Cerebellar nuclear complex (tissue), 1 donor: ENCODE data around the gene SKIC2.
"Not testable (repeated sequence)": the region's sequence is repeated elsewhere in the genome, so short reads cannot be mapped to it uniquely, and the experiment has no call there.

Experiments used
- DNase-seq, 2 experiments: peaks; one replicate each; lab custom pipeline; 2025; lab: John Stamatoyannopoulos, UW

The SKIC2 gene

DNA sequence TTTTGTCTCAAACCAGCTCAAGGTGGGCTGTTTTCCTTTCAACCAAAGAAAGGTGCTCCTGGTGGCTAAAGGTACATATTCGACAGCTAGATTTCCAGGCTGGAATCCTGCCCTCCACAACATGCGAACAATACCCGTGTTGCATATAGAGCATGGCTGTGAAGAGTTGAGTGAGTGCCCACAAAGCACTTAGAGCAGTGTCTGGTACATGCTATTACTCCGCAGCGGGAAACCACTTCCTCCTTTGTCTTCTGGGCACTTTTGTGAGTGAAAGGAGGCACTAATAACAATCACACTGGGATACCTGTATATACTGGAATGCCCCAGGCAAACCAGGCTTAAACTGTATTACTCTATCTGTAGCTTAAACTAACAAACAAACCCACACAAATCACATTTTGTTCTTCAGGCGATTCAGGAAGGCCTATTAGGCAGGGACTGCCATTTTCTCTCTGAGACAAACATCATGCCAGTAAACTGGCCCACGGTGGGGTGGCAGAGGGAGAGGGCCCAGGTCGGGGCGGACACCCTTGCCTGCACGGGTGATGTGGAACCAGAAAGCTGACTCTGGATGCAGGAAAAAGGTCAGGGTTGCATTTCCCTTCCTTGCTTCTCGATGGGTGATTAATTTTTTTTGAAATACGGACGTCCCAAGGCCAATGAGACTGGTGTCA is 46.0 kb downstream of the SKIC2 start:
- DNase-seq, result not testable (repeated sequence)

DNA sequence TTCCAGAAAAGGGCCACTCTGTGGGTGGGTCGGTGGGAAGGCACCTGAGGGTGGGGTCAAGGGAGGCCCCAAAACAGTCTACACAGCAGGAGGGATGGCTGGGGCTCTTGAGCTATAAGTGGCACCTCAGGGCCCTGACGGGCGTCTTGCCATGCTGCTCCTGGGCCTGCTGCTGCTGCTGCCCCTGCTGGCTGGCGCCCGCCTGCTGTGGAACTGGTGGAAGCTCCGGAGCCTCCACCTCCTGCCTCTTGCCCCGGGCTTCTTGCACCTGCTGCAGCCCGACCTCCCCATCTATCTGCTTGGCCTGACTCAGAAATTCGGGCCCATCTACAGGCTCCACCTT is 46.5 kb downstream of the SKIC2 start:
- DNase-seq, result not testable (repeated sequence)

DNA sequence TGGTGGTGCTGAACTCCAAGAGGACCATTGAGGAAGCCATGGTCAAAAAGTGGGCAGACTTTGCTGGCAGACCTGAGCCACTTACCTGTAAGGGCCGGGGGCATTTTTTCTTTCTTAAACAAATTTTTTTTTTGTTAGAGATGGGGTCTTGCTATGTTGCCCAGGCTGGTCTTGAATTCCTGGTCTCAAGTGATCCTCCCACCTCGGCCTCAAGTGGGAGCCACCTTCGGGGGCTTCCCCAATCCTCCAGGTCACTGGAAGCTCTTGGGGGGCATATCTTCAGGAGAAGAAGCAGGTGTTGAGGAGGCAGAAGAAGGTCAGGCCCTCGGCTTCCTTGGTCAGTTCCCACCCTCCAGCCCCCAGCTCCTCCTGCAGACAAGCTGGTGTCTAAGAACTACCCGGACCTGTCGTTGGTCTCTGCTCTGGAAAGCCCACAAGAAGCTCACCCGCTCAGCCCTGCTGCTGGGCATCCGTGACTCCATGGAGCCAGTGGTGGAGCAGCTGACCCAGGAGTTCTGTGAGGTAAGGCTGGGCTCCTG is 47.1 kb downstream of the SKIC2 start:
- DNase-seq, result not testable (repeated sequence)

DNA sequence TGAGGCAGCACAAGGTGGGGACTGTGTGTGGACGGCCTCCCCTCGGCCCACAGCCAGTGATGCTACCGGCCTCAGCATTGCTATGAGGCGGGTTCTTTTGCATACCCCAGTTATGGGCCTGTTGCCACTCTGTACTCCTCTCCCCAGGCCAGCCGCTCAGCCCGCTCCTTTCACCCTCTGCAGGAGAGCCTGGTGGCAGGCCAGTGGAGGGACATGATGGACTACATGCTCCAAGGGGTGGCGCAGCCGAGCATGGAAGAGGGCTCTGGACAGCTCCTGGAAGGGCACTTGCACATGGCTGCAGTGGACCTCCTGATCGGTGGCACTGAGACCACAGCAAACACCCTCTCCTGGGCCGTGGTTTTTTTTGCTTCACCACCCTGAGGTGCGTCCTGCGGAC is 48.1 kb downstream of the SKIC2 start:
- not testable (repeated sequence) for DNase-seq

DNA sequence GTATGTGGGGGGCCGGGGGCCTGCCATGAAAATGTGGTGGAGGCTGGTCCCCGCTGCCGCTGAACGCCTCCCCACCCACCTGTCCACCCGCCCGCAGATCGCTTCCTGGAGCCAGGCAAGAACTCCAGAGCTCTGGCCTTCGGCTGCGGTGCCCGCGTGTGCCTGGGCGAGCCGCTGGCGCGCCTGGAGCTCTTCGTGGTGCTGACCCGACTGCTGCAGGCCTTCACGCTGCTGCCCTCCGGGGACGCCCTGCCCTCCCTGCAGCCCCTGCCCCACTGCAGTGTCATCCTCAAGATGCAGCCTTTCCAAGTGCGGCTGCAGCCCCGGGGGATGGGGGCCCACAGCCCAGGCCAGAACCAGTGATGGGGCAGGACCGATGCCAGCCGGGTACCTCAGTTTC is 49.1 kb downstream of the SKIC2 start:
- DNase-seq, result not testable (repeated sequence)

DNA sequence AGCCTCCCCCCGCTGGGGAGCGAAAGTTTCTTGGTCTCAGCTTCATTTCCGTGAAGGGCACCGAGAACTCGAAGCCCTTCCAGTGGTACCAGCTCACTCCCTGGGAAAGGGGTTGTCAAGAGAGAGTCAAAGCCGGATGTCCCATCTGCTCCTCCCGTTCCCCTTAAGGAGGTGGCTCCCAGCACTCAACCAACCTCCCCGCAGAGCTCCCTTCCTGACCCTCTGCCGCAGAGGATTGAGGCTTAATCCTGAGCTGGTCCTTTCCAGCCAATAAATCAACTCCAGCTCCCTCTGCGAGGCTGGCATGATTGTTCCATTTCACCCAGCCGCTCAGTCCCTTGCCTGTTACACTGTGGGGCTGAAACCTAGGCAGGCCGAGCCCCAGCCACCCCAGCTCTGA is 49.6 kb downstream of the SKIC2 start:
- DNase-seq, result not testable (repeated sequence)

DNA sequence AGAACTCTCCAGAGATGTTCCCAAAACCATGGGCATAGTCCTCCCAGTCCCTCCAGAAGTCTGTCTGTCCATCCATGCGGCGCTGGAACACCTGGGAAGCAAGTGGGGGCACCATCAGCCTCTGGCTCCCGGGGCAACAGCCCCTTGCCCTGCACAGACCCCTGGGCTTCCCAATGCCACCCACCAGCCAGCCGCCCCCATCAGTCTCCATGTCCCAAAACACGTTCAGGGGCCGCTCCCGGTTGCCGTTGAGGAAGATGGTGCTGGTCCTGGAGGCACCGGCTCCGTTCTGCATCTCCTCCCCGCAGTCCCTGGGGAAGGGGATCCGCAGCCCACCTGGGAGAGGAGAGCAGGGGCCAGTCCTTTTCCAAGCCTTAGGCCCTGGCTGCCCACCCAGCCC is 50.6 kb downstream of the SKIC2 start:
- not testable (repeated sequence) for DNase-seq

DNA sequence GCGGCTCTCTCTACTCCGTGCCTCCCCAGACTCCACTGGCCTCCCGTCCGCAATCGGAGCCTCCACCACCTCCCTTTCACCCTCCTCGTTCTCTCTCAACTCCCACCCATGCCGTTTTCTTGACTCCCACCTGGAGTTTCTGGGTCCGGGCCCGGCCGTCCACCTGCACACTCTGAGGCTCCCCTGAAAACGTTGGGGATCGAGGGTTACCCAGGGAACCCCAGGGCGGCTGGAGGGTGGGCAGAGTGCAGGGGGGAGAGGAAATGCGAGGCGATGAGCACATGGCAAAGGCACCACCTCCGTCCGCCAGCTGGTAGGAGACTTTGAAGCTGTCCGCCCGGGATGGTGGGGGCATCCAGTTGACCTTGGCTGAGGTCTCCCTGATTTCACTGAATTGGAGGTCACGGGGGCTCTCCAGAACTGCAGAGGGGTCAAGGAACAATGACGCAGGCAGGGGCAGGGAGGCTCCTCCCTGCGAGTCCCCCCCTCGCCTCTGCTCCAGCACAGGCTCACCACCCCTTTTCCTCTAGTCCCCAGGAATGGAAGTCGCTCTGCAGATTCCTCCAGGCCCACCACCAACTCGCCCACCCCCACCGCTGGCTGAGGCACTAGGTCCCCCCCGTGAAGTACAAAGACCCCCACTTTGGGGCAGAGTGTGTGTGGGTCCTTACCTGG is 52.0 kb downstream of the SKIC2 start:
- not testable (repeated sequence) for DNase-seq

DNA sequence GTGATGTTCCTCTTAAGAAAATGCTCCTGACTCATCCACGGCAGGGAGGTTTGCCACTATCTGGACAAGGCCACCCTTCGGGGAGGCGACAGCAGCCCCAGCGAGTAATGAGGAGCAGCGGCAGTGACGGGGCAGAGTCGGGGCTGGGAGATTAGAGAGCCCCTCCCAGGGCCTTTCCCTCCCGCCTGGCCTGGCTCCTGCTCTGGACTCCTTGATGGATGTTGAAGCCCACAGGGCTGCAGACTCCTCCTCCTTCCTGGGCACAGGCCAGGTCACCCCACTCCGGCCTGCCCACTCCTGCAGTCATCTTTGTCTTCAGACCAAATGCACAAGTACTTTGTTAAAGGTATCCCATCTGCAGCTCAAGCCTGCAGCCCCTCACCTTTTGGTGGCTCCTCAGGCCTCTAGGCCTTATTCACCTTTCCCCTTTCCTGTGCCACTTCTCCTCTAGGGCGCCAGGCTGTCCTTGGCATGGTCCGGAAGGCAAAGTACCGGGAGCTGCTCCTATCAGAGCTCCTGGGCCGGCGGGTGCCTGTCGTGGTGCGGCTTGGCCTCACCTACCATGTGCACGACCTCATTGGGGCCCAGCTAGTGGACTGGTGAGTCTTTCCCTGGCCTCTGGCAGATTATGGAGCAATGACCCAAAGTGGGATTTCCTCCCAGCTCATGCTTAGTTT is 54.1 kb downstream of the SKIC2 start:
- DNase-seq, result not testable (repeated sequence)

DNA sequence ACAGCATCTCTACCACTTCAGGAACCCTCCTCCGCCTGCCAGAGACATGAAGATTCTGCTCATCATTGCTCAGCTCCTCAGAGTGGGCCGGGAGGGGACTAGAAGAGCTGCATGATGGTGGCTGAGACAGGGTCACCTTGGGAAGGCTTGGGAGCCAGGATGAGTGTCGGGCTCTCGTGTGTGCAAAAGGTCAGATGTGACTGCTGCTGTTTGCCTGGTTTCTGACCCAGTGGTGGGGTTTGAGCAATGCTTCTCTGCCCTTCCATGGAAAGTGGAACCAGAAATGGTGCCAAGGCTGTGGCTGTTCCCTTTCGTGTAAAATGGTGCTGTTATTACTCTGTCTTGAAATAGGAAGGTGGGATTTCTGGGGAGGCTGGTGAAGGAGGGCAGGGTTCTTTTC is 54.8 kb downstream of the SKIC2 start:
- not testable (repeated sequence) for DNase-seq

DNA sequence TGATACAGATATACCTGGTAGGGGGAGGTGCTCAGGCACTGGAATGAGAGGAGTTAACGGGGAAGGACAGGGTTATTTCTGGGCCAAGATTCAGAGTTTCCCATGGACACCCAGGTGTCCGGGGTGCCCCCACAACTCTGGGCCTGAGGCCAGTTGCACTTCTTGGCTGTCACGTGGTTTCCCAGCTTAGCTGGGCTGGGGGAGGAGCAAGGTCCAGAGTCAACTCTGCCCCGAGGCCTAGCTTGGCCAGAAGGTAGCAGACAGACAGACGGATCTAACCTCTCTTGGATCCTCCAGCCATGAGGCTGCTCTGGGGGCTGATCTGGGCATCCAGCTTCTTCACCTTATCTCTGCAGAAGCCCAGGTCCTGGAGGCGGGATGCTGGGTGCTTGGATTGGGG is 55.6 kb downstream of the SKIC2 start, which contains the start of gene C4B:
TSS of gene C4B (plus strand) at position 249 of the 400 bp plus-strand sequence. CDS start at position 300, 51 bp downstream.
- not testable (repeated sequence) for DNase-seq
